Measurements from ENCODE around the gene PDE8B. TPM values are rescaled to one million over a fixed set of nuclear protein-coding genes. Genes with fewer than 3 reads are reported as not detected.

The PDE8B gene
- total RNA-seq, 1 donor from 2014 or later = 4.9 TPM

DNA sequence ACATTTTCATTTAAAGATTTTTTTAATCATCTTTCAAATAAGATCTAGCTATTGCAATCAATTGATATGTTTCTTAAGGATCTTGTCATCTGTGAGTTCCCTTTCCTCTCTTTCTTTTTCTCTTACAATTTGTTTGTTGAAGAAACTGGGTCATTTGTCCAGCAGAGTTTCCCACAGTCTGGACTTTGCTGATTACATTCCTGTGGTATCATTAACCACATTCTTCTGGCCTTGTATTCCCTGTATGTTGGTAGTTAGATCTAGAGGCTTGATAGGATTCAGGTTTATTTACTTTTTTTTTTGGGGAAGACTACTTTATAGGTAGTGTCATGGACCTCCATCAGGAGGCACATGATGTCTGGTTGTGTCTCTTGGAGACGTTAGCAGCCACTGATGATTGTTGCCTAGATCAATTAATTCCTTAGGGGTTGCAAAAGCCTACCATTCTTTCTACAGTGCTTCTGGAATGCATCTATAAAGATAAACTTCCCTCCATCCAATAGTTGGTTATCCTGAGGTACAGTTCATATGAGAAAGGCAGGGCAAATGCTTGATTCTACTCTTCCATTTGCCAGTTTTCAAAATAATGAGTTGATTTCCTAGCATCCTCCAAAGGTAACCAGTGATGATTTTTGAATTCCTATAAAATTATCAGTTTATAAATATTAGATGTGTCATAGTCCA is 14.3 kb downstream of the PDE8B start:
- DNase-seq (no peak), ATAC-seq (no peak)
- Histone ChIP-seq H3K36me3 (no peaks in the 10 kb centered on the region), H3K27me3 (no peaks in the 10 kb centered on the region), H3K4me3 (no peak overlapping the region), H3K4me1 (no peaks in the 10 kb centered on the region), H3K9me3 (no peaks in the 10 kb centered on the region), H3K27ac (no peak overlapping the region)
- TF ChIP-seq CTCF (IDR thresholded peaks at IDR 0.05) = no peak
- intact Hi-C loops (cut with DNase I) = no loop called here

DNA sequence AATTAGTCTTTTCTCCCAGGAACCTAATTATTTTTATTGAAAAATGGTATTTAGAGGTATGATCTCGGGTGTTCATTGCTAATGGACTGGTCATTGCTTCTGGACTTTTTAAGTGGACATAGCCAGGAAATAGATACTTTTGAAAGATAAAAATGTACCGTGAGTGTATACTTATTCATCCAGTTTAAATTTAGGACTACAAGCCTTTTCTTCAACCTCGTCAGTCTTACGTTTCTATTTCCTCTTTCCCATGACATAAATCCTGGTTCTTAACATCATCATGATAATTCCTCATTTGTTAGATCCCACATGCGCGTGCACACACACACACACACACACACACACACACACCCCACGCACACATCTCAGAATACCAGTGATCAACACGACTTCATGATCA is 15.1 kb downstream of the PDE8B start:
- no peak overlapping the region for H3K4me3 ChIP-seq
- ATAC-seq (no peak), DNase-seq (no peak)
- no peak for TF ChIP-seq CTCF (IDR thresholded peaks at IDR 0.05)
- no peaks in the 10 kb centered on the region for H3K4me1 ChIP-seq
- no peaks in the 10 kb centered on the region for H3K27me3 ChIP-seq
- H3K36me3 ChIP-seq = no peaks in the 10 kb centered on the region
- no peak overlapping the region for H3K27ac ChIP-seq
- intact Hi-C loops (cut with DNase I) = no loop called here
- no peaks in the 10 kb centered on the region for H3K9me3 ChIP-seq

DNA sequence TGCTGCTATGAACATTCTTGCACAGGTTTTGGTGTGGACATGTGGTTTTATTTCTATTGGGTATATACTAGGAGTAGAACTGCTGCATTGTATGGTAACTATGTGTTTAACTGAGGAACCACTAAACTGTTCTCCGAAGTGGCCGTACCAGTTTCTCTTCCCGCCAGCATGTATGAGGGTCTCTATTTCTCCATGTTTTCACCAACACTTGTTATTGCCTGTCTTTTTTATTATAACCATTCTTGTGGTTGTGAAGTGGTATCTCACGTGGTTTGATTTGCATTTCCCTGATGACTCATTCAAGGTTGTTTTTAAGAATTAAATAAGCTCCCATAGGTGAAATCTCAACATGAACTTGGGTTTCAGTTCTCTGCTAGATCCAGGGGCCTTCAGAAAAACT is 19.4 kb downstream of the PDE8B start:
- intact Hi-C loops (cut with DNase I) = no loop called here
- TF ChIP-seq CTCF (IDR thresholded peaks at IDR 0.05) = no peak
- Histone ChIP-seq H3K27me3 (no peaks in the 10 kb centered on the region), H3K36me3 (no peaks in the 10 kb centered on the region), H3K4me1 (no peaks in the 10 kb centered on the region), H3K9me3 (no peaks in the 10 kb centered on the region), H3K4me3 (no peak overlapping the region), H3K27ac (no peak overlapping the region)
- ATAC-seq = no peak
- DNase-seq = no peak

GRCh38 chr5:77230727-77231470 is 20.4 kb downstream of the PDE8B start:
- ATAC-seq = no peak
- no peaks in the 10 kb centered on the region for H3K27me3 ChIP-seq
- no peaks in the 10 kb centered on the region for H3K36me3 ChIP-seq
- no peak overlapping the region for H3K27ac ChIP-seq
- no peaks in the 10 kb centered on the region for H3K9me3 ChIP-seq
- no peak for DNase-seq
- intact Hi-C loops (cut with DNase I) = no loop called here
- no peak overlapping the region for H3K4me3 ChIP-seq
- TF ChIP-seq CTCF (IDR thresholded peaks at IDR 0.05) = no peak
- no peaks in the 10 kb centered on the region for H3K4me1 ChIP-seq

GRCh38 chr5:77231471-77232138 is 21.1 kb downstream of the PDE8B start:
- no peaks in the 10 kb centered on the region for H3K36me3 ChIP-seq
- DNase-seq = no peak
- ATAC-seq = peak; percentile 13
- no peak overlapping the region for H3K27ac ChIP-seq
- intact Hi-C loops (cut with DNase I) = no loop called here
- H3K27me3 ChIP-seq = no peaks in the 10 kb centered on the region
- H3K4me3 ChIP-seq = no peak overlapping the region
- H3K4me1 ChIP-seq = no peaks in the 10 kb centered on the region
- TF ChIP-seq CTCF (IDR thresholded peaks at IDR 0.05) = no peak
- H3K9me3 ChIP-seq = no peaks in the 10 kb centered on the region
